ENCODE measurements around the gene DPH3.
"Not testable (repeated sequence)": the region's sequence is repeated elsewhere in the genome, so short reads cannot be mapped to it uniquely, and the experiment has no call there.

DNA sequence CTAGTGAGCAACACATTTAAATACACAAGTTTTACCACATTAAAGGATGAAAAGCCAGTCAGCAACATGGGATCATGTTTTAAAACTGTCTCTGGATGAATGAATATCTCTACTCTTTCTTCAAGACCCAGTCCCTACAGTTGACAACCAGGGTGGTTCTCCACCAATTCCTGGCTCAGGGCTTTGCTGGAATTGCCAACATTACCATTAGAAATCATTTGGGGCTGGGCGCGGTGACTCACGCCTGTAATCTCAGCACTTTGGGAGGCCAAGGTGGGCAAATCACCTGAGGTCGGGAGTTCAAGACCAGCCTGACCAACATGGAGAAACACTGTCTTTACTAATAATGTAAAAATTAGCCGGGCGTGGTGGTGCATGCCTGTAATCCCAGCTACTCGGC, 45.7 kb upstream of the DPH3 start:
- TF ChIP-seq EP300, CTCF, POLR2AphosphoS5, POLR2A (IDR thresholded peaks at IDR 0.05): not testable (repeated sequence)
